PFSK-1 (cell line): ENCODE data around the gene METTL25B.
A peak's percentile ranks its signal among the peaks of the same experiment; 100 is the strongest.

Experiments used
- POLR2AphosphoS5 ChIP-seq: IDR thresholded peaks from 2 replicates; pipeline ENCODE4 v1.6.1; 2012; ENCODE audit warnings: low read depth, mild to moderate bottlenecking, control low read depth, low read length, moderate library complexity
- REST ChIP-seq, 2 experiments: IDR thresholded peaks; 2 replicates each; pipeline versions ENCODE4 v1.6.1 to v1.8.0; 2011 to 2012; ENCODE audit warnings: low read depth in 2 of 2, low read length in 2 of 2, control low read depth in 1 of 2, inconsistent platforms in 1 of 2, mild to moderate bottlenecking in 1 of 2, moderate library complexity in 1 of 2; ENCODE audit not compliant: insufficient read depth in 1 of 2
- SIN3A ChIP-seq: IDR thresholded peaks from 2 replicates; pipeline ENCODE4 v1.6.1; 2012; ENCODE audit warnings: mild to moderate bottlenecking, low read length, moderate library complexity, borderline replicate concordance; ENCODE audit not compliant: insufficient read depth
- TAF1 ChIP-seq: IDR thresholded peaks from 2 replicates; pipeline ENCODE4 v1.6.1; 2012; ENCODE audit warnings: low read length, control low read depth, borderline replicate concordance; ENCODE audit not compliant: insufficient read depth

GRCh38 chr1:156750191-156750672 lies 22.0 kb downstream of the METTL25B start:
- TF ChIP-seq POLR2AphosphoS5 (no peak), TAF1 (0 out of 2 replicates have a peak, but pooled peaks have one; percentile 29), SIN3A (no peak), REST (IDR thresholded peaks at IDR 0.05; ENCODE audit: insufficient read depth in 1 of 2, low read depth in 2 of 2, low read length in 2 of 2) (no peak)
